HG02763 (cell line): Measurements from ENCODE around the gene OLR1.
"Not testable (repeated sequence)": the region's sequence is repeated elsewhere in the genome, so short reads cannot be mapped to it uniquely, and the experiment has no call there.

Experiments
- ATAC-seq: cut with Tn5 transposase; IDR thresholded peaks from one replicate; pipeline ENCODE4 v1.9.1; 2021; ENCODE audit warnings: mild to moderate bottlenecking, moderate library complexity; ENCODE audit not compliant: unreplicated experiment

OLR1 gene

GRCh38 chr12:10191865-10192264, 19.9 kb upstream of the OLR1 start:
- no peak for ATAC-seq

- no peak for ATAC-seq
Observed at GRCh38 chr12:10190558-10191388, 18.8 kb upstream of the OLR1 start.

- ATAC-seq, result no peak
Observed at GRCh38 chr12:10189653-10190052, 17.7 kb upstream of the OLR1 start.

- not testable (repeated sequence) for ATAC-seq
Observed at GRCh38 chr12:10186958-10187357, 15.0 kb upstream of the OLR1 start.

GRCh38 chr12:10186299-10186698, 14.4 kb upstream of the OLR1 start:
- ATAC-seq, result no peak

- no peak for ATAC-seq
Observed at GRCh38 chr12:10184261-10184843, 12.4 kb upstream of the OLR1 start.

- ATAC-seq, result no peak
Observed at GRCh38 chr12:10182354-10183049, 10.6 kb upstream of the OLR1 start.

GRCh38 chr12:10179776-10180181, 7.8 kb upstream of the OLR1 start:
- no peak for ATAC-seq

- no peak for ATAC-seq
Observed at GRCh38 chr12:10178821-10179220, 6.9 kb upstream of the OLR1 start, which contains the start of gene TMEM52B. Gene TMEM52B (plus strand): TSS chr12:10179032. CDS start chr12:10179575, 543 bp downstream.

GRCh38 chr12:10175846-10176636, 4.1 kb upstream of the OLR1 start:
- ATAC-seq, result no peak

GRCh38 chr12:10174986-10175614, 3.2 kb upstream of the OLR1 start:
- no peak for ATAC-seq

- ATAC-seq, result no peak
Observed at GRCh38 chr12:10170216-10170615, 1.7 kb downstream of the OLR1 start.

GRCh38 chr12:10169104-10169503, 2.8 kb downstream of the OLR1 start:
- ATAC-seq, result no peak

GRCh38 chr12:10167599-10167998, 4.3 kb downstream of the OLR1 start:
- no peak for ATAC-seq

- no peak for ATAC-seq
Observed at GRCh38 chr12:10165421-10165820, 6.5 kb downstream of the OLR1 start.

- no peak for ATAC-seq
Observed at GRCh38 chr12:10163084-10163483, 8.8 kb downstream of the OLR1 start.

- no peak for ATAC-seq
Observed at GRCh38 chr12:10160617-10161385, 11.1 kb downstream of the OLR1 start.

GRCh38 chr12:10159280-10159679, 12.7 kb downstream of the OLR1 start:
- ATAC-seq, result no peak

- ATAC-seq, result no peak
Observed at GRCh38 chr12:10158406-10158805, 13.5 kb downstream of the OLR1 start.

- no peak for ATAC-seq
Observed at GRCh38 chr12:10155966-10156365, 16.0 kb downstream of the OLR1 start.
